GM06990 (cell line): Measurements from ENCODE around the gene MMS22L.

Source experiments
- DNase-seq: peaks from one replicate; pipeline ENCODE4 v3.0.0-alpha.2; 2011; ENCODE audit not compliant: insufficient read length; ENCODE audit errors: extremely low read depth
- H3K27me3 ChIP-seq: replicated peaks from 2 replicates; pipeline ENCODE4 v1.6.0; 2011; ENCODE audit warnings: low read length; ENCODE audit not compliant: control insufficient read depth, insufficient read depth
- H3K36me3 ChIP-seq: 2 replicates; pipeline ENCODE4 v1.5.1; 2011; ENCODE audit warnings: low read length; ENCODE audit not compliant: control insufficient read depth, insufficient read depth
- H3K4me3 ChIP-seq: replicated peaks from 2 replicates; pipeline ENCODE4 v1.5.1; 2011; ENCODE audit warnings: low read depth, mild to moderate bottlenecking, control low read depth, low read length
- CTCF ChIP-seq: IDR thresholded peaks from 2 replicates; pipeline ENCODE4 v1.5.1; 2011; ENCODE audit warnings: low read length, control low read depth, mild to moderate bottlenecking, inconsistent platforms; ENCODE audit not compliant: insufficient read depth, poor library complexity, severe bottlenecking

MMS22L gene

GRCh38 chr6:97222903-97223302, 60.1 kb downstream of the MMS22L start:
- DNase-seq, result no peak
- TF ChIP-seq CTCF, result no peak
- Histone ChIP-seq H3K36me3 (no peaks in the 10 kb centered on the region), H3K4me3 (no peak overlapping the region), H3K27me3 (no peaks in the 10 kb centered on the region)

GRCh38 chr6:97218912-97219311, 64.1 kb downstream of the MMS22L start:
- no peak for DNase-seq
- Histone ChIP-seq H3K36me3 (no peaks in the 10 kb centered on the region), H3K27me3 (no peaks in the 10 kb centered on the region), H3K4me3 (no peak overlapping the region)
- TF ChIP-seq CTCF, result no peak

GRCh38 chr6:97215157-97215769, 67.8 kb downstream of the MMS22L start:
- peak; percentile 41 for TF ChIP-seq CTCF
- no peak for DNase-seq
- H3K4me3 ChIP-seq, result no peak overlapping the region

GRCh38 chr6:97214671-97215070, 68.3 kb downstream of the MMS22L start:
- no peak for DNase-seq
- no peak for TF ChIP-seq CTCF

More at GRCh38 chr6:97215157-97215769, 67.8 kb downstream of the MMS22L start:
- no peaks in the 10 kb centered on the region for H3K27me3 ChIP-seq
- no peaks in the 10 kb centered on the region for H3K36me3 ChIP-seq

GRCh38 chr6:97207383-97207782, 75.6 kb downstream of the MMS22L start:
- no peaks in the 10 kb centered on the region for H3K27me3 ChIP-seq
- no peak for DNase-seq
- H3K4me3 ChIP-seq, result no peak overlapping the region
- TF ChIP-seq CTCF, result no peak
- H3K36me3 ChIP-seq, result no peaks in the 10 kb centered on the region

More at GRCh38 chr6:97214671-97215070, 68.3 kb downstream of the MMS22L start:
- Histone ChIP-seq H3K36me3 (no peaks in the 10 kb centered on the region), H3K27me3 (no peaks in the 10 kb centered on the region), H3K4me3 (no peak overlapping the region)

- H3K36me3 ChIP-seq, result no peaks in the 10 kb centered on the region
- no peak overlapping the region for H3K4me3 ChIP-seq
- no peak for DNase-seq
- H3K27me3 ChIP-seq, result no peaks in the 10 kb centered on the region
- TF ChIP-seq CTCF, result no peak
These were observed 77.0 kb downstream of the MMS22L start for GRCh38 chr6:97205966-97206365.
